Kasumi-1 (cell line): ENCODE results near the gene ADORA1.

Experiments
- DNase-seq, 2 experiments: peaks; one replicate each; lab custom pipeline; 2025; lab: John Stamatoyannopoulos, UW

The ADORA1 gene

DNA sequence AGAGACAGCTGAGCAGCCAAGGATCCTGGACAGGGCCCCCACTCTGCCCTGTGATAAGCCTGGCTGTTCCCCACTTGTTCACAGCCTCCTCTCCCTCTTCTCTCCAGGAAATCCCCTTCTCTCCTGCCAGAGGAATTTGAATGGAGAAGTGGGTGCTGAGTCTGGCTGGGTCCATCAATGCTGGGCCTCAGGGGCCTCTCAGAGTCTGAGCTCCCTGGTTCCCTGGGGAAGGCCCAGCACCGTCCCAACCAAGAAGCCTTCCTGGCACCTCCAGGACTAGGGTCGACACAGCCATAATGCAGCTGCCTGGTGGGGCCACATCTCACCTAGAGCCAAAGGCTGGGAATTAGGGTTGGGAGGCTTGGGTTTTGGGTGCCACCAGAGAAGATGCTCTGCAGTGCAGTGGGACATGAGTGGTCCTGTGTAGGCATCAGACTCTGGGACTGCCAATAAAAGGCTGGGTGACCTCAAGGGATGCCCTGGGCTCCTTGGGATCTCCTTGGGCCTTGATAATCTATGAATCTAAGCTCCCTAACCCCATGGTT lies 45.6 kb downstream of the ADORA1 start:
- no peak for DNase-seq

DNA sequence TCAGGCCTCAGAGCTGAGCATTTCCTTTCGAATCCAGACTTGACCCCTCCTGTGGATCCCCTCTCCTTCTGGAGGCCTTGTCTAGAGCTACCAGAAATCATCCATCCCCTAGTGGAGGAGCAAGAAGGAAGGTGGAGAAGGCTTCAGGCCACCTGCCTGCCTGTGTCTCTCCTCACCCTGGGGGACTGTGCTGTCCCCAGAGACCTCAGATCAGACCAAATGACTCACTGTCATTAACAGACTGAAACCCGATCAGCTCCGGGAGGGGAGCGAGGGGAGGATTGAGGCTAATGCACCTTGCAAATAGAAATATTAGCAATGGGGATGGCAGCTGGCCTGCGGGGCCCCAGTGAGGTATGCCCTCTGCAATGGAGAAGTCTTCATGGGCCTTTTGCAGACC lies 46.0 kb downstream of the ADORA1 start:
- no peak for DNase-seq

DNA sequence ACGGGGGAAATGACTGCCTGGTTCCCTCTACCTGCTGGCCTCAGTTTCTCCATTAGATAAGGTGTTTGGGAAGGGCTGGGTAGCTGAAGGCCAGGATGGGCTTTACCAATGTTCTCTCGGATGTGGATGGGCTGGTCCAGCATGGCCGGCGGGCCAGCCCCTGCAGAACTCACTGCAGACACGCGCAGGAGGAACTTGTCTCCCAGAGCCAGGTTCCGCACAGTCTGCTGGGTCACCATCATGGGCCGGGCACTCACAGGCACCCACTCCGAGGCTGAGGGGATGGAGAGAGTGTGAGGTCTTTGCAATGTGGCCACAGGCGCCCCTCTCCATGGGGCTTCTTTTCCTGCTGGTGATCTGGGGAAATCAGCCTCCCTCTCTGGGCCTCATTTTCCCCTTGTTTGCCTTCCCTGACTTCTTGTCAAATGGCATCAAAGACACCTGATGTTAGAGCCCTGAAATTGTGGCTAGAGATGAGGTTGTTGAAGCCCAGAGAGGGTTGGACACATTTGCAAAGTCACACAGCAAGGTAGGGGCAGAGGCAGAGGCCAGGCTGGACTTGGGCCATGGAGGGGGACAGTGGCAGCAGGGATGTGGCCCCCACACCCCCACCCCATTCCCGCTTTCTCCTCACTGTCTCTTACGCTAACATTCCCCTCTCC lies 46.9 kb downstream of the ADORA1 start:
- DNase-seq, result no peak

DNA sequence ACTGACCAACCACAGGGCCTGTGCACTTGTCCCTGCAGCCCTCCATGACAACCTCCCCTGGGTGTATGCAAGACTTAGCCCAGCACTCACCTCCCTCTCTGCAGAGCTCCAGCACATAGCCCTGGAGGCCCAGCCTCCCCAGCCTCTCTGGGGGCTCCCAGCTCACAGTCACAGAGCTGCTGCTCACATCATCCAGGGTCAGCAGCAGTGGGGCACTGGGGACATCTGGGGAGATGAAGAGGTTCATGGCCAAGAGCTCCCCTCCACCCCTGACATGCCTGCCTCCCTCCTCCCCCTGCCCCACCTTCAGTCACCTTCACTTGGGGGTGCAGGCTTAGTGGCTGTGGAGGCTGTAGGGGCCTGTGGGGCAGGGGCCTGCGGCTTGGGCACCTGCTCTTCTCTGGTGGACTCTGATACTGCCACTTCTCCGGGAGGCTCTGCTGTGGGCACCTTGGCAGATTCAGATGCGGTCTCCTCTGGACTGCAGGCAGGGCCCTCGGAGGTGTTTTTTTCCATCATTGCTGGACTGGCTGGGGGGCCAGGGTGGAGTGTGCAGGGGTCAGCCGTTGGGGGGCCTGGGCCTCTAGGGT lies 47.8 kb downstream of the ADORA1 start, which contains the start of gene MYBPH:
Gene MYBPH (minus strand): TSS at position 590 of the 590 bp plus-strand sequence. CDS start 71 bp downstream, at position 519.
- DNase-seq, result no peak

DNA sequence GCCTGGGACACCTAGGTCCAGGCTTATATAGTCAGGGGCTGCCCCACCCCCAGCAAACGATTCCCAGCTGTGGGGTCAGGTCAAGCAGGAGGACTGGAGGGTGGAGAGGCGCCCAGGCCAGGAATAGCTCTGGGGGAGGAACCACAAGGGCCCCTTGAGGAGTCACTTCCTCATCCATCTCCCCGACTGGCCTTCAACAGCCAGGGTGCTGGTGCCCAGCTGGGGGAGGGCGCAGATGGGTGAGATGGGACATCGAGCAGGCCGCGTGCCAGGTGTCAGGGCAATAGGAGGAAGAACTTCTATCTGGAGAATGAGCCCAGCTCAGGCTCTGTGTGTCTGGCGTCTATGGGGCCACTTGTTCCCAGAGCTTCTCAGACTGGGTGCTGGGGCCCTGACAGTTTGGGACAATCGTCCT lies 48.3 kb downstream of the ADORA1 start:
- DNase-seq, result peak; percentile 39 to 43

DNA sequence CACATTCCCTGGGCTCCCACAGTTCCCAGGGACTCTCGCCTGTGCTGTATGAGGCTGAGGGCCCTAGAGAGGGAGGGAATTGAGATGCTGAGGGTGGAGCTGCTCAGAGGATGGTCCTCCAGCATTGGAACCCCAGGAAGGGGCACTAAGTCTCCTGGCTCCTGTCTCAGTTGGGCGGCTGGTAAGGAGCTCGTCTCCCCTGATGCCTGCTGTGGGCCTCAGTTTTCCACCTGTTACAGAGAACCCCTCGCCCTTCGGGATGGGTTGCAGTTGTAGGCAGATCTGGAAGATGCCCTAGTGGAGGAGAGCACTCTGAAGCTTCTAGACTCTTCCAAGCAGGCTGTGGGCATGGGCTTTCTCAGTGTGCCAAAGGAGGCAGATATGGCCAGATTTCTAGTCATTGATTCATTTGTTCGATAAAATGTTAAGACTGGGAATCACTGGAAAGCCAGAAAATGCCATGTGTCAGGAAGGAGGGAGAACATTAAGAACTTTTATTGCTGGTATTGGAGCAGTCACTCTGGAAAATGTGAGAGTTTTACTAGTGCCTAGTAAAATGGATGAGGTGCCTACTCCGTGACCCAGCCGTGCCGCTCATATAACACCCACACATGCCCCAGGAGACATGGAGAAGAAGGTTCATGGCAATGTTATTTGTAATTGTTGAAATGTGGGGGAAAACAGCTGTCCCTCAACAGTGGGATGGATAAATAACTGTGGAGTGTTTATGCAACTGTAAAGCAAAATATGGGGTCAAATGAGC lies 48.9 kb downstream of the ADORA1 start:
- no peak for DNase-seq

DNA sequence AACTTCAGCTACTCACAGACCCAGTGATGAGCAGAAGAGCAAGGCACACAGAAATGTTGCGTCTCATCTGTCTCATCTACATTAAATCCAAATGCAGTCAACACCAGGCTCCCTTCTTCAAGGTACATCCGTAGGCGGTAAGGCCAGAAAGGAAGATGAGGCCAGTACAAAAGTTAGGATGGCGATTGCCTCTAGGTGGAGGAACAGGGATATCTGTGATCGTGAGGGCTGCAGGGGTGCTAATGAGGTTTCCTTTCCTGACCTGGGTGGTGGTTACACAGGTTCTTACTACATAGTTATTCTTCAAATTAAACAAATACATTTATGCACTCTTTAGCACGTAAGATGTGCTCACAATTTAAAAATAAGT lies 49.5 kb downstream of the ADORA1 start:
- DNase-seq, result no peak

DNA sequence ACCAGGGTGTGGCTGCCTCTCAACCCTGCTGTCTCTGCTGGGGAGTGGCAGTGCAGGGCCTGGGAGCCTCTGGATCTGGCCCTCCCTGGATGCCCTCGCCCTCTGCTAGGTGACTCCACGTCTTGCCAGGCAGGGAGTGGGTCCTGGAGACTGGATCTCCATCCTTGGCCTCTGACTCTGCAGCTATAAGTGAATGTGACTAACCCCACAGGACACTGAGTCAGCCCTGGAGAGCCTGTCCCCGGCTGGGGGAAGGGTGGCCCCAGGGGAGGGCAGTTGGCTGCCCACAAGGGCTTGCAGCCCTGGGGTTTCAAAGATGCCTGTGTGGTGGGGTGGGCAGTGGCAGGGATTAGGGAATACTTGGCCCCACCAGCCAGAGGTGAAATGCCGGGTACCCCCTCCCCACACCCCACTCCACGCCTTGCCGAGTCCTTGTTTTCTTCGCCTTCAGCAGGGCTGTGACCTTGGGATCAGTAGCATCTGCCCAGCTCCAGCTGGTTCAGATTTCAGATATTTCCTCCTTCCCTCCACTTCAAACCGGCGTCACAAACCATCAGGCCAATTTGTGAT lies 50.0 kb downstream of the ADORA1 start:
- DNase-seq, result no peak

DNA sequence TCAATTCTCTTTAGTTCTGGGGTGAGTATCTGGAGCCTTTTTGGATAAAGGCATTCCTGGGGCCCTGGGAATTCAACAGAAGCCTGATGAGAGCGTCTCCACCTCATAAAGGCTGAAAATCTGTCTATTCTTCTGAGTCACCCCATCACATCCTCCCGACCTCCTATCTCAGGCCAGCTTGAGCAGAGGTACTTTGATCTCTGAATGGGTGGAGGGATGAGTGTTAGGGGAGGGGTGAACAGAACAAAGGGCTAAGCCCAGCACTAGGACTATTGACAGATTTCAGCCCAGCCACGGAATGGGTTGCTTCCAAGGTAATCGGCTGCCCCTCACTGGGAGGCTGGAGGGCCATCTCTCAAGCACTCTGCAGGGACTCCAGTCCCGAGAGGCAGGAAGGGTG lies 50.6 kb downstream of the ADORA1 start:
- no peak for DNase-seq

DNA sequence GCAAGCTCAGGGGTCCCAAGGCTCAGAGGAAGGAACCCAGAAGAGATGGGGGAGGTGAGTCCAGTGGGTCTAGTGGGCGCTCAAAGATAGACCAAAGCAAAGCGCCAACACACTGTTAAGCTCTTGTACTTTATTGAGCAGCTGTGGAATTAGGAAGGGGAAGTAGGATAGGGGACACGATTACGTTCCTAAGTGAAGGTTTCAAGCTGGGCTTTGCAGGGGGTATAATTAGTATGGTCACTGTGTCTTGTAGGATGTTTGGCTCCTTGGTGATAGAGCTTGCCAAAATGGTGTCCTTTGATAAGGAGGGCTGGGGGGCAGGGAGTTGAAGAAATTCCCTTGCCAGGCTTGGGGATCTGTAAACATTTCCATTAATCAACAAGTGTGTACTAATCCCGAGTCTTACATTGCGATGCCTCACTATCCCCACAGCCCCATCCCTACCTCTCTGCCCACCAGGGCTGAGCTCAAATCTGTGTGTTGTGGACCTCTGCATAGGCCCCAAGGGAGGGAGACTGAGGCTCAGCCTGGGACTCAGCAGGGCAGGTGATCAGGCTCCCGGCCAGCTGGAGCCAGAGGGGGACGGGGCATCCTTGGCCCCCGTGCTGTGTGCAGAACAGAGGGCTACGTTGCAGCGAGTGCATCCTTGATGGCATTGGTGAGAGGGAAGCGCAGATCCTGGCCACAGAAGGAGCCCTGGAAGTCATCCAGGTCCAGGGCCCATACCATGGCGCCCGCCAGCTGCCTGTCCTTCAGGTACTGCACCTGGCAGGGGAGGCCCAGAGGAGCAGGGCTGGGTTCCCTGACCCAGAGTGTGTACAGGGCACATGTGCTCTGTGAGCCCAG lies 51.5 kb downstream of the ADORA1 start:
- peak in 1 of 2 experiments; percentile 6 for DNase-seq

DNA sequence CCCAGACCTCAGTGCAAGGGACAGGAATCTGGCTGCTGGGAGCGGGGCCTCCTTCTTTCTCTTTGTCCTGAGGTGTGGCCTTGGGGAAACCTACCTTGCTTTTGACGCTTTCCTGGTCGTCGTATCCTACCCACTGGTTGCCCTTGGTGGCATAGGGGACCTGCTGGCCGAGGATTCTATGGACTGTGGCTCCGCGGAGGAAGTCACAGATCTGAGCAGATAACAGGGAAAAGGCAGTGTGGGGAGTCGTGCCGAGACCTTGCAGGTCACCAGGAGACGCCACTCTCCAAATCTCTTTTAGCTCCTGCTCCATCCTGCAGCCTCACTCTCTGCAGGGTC lies 52.1 kb downstream of the ADORA1 start:
- no peak for DNase-seq

DNA sequence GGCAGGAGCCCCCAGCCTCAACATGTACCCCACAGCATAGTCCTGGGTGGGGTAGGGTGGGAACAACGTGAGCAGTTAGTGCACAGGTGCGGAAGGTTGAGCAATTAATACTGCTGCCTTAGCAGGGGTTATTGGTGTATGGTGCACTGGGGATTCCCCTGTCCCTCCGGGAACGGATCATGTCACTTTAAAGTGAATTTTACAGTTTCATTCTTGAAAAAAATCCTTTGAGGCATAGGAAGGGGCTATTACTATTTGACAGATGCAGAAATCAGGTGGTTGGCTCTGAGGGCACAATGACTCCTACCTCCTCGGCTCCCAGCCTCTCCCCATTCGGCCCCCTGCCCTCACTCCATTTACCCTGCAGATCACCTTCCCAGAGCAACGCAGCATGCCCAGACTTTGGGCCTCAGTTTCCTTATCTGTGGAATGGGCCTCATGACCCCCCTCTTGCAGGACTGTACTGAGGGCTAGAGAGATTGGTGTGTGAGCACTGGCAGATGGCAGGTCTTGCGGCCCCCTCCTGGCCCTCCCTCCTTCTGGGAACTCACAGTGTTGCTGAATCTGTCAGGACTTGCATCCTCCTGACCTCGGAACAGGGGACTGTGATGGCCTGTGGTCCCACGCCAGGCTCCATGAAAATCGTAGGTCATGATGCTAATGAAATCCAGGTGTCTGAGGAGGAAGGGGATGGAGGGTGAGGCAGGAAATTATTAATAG lies 53.2 kb downstream of the ADORA1 start:
- no peak for DNase-seq

DNA sequence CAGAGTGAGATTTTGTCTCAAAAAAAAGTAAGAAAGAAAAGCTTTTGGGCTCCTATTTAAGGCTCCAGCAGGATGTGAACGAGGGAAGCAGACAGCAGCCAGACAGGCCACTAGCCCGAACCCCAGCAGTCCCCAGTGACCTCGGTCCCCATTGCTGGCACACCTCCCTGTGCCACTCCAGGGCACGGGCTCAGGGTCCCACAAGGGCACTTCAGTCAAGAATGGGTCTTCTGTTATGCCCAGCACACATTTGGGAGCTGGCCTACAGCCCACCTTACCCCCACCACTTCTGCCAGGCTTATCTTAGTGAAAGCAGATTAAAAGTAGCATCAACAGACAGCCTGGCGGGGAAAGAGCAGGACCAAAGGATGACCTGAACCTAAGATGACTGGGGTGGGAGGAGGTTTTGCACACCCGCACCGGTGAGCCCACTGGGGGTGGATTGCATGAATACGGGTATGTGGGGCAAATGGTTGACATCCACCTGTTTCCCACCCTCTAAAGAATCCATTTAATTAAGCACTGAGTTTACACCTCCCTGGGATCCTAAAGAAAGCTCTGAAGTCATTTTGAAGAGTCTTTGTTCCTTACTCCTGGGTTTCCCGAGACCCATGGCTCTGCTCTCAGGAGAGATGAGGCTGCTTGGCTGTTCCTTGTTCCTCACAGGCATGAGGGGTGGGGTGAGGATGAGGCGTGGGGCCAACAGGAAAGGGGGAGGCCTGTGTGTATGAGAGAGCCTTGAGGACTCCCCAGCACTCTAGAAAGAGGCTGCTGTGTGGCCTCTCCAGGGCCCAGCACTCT lies 54.3 kb downstream of the ADORA1 start:
- no peak for DNase-seq

DNA sequence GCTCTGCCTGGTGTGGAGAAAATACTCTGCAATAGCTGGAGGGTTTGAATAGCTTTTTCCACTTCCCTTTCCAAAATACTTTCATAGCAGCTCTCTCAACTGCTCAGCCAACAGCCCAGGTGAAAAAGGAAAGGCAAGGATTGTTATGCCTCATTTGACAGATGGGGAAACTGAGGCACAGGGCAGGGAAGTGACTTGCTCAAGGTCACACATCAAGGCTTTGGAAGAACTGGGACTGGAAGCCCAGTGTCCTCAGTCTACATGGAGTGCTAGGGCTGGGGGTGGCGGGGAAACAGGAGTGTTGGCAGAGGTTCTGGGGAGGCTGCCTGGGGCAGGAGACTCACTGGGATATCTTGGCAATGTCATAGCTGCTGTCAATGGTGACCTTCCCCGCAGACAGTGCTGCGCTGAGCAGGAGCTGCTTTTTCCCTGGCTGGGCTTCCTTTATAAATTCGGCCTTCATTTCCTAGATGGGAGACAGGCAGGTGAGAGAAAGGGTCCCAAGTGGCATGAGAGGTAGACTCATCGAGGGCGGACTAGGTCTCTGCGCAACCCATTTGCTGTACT lies 54.9 kb downstream of the ADORA1 start:
- DNase-seq, result no peak

DNA sequence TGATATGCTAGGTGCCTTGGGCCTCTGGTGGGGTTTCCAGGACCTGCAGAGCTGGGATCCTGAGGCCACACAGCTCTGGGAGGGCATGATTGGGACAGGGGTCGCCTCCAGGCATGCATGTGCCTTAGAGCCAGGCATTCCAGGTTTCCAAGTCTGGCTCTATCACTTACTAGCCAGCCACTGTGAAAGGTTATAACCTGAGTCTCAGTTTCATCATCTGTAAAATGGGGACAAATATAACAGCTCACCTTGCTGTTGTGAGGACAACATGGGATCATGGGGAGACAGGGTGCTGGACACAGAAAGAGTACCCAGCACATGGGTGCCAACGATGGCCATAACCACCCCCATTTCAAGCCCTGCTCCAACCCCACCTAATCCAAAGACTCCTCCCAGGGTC lies 56.3 kb downstream of the ADORA1 start:
- no peak for DNase-seq

DNA sequence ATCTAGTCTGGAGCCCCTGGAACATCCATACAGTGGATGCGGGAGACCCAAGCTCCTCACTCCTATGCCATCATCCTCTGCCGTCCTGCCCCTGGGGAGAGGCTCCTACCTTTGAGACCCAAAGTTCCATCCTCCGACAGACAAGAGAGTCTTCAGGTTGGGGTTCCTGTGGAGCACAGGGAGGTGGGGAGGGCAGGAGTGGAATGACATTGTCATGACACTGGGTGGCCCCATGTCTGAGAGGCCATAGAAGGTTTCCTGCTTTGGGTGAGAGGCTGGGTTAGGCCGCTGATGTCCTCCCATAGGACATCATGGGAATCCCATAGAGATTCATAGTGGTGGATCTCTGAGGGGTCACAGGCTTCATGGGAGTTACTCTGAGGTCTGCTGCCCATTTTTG lies 56.9 kb downstream of the ADORA1 start:
- no peak for DNase-seq

DNA sequence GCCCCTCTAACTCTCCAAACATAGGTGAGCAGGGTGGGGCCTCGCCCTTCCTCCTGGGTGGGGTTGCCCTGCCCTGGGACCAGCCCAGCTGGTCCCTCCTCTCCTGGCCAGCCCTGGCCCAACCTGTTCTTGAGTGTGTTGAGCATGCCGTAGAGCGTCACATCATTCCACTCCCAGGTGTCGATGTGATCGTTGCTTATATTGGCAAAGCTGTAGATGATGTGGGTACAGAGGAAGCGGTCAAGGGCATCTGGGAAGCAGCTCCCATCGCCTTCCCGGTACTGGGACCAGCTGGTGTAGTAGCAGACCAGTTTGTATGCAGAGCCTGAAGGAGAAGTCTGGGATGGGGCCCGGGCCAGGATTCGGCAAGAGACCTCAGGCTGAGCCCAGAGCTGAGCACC lies 57.5 kb downstream of the ADORA1 start:
- no peak for DNase-seq

DNA sequence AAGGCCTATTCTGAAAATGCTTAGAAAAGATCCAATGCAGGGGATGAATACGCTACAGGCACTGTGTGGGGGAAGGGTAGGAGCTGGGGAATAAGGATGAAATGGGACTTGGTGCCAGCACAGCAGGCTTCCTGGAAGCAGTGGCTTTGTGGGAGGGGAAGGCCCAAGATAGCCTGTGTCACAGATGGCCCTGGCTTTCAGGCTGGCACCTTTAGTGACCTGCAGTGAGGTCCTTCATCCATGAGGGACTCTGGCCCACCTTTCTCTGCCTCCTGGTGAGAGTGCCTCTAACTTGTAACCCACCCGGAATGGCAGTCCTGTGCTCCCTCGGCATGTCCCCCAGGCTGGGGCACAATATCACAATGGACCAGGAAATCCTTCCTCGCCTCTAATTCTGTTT lies 58.1 kb downstream of the ADORA1 start:
- DNase-seq, result no peak

DNA sequence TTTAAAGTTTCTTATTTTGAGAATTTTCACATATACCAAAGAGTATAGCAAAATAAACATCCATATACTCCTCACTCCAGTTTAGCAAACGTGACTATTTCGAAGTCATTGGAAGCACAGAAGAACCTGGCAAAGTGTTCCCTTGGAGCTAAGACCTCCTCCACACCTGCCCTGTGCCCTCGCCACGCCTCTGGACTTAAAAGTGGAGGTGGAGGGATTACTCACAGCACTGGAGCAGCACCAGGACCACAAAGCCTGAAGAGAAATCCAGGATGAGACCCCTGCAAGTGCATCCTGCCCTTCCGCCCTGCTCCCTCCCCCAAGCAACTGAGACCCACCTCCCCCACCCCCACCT lies 58.5 kb downstream of the ADORA1 start:
- no peak for DNase-seq
